C4-2B (cell line): ENCODE measurements around the gene SPATA1.

ENCODE experiments used
- CTCF ChIP-seq: fragments of 450-650 bp; conservative IDR thresholded peaks from 2 replicates; pipeline ENCODE4 v1.5.1; 2017; ENCODE audit warnings: mild to moderate bottlenecking
- ZFX ChIP-seq: fragments of 450-650 bp; IDR thresholded peaks from 2 replicates; pipeline ENCODE4 v1.6.1; 2017

GRCh38 chr1:84505493-84506001 is 639 bp upstream of the SPATA1 start:
- no peak for TF ChIP-seq CTCF
- peak; percentile 71 for TF ChIP-seq ZFX
